Measurements from ENCODE around the gene SLC25A52.
"Not testable (repeated sequence)": the region's sequence is repeated elsewhere in the genome, so short reads cannot be mapped to it uniquely, and the experiment has no call there.

The SLC25A52 gene, protein sequence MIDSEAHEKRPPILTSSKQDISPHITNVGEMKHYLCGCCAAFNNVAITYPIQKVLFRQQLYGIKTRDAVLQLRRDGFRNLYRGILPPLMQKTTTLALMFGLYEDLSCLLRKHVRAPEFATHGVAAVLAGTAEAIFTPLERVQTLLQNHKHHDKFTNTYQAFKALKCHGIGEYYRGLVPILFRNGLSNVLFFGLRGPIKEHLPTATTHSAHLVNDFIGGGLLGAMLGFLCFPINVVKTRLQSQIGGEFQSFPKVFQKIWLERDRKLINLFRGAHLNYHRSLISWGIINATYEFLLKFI

DNA sequence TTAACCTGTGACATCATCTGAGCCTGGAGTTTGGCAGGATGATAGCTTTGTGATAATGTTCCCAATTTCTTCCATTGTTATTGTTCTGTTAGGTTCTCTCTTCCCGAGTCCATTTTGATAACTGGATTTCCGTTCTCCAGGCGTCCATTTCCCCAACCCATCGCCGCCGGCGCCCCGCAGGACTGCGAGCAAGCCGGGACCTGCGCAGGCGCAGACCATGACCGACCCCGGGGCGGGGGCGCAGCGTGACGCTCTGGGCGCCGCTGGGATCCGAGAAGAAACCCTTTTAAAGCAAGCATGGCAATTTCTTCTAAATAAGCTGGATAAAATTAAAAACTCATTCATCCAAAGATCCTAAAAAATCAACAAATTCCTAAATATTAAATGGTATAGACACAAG is at the start of gene SLC25A52:
Gene SLC25A52 (minus strand): TSS at position 186 of the 400 bp plus-strand sequence. CDS start 219 bp downstream, outside the sequence.
- DNase-seq (ENCODE audit: low spot score): no peak
- TF ChIP-seq CTCF (IDR thresholded peaks at IDR 0.05): no peak
- Histone ChIP-seq H3K27ac (no peak within 1 kb of the TSS), H3K4me3 (no peak within 1 kb of the TSS)

DNA sequence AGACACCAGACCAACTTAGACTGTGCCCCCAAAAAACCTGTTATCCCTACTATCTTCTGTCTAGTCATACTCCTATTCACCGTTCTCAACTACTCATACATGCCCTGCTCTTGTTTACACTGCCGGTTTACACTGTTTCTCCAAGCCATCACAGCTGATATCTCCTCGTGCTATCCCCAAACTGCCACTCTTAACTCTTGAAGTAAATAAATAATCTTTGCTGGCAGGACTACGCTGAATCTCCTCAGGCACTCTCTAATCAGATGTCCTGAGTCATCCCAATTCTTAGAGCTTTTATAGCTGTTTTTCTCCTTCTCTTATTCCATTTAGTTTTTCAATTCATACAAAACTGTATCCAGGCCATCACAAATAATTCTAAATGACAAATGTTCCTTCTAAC is 48.4 kb upstream of the SLC25A52 start:
- H3K27ac ChIP-seq; DNase-seq (ENCODE audit: low spot score); H3K4me3 ChIP-seq: not testable (repeated sequence)

DNA sequence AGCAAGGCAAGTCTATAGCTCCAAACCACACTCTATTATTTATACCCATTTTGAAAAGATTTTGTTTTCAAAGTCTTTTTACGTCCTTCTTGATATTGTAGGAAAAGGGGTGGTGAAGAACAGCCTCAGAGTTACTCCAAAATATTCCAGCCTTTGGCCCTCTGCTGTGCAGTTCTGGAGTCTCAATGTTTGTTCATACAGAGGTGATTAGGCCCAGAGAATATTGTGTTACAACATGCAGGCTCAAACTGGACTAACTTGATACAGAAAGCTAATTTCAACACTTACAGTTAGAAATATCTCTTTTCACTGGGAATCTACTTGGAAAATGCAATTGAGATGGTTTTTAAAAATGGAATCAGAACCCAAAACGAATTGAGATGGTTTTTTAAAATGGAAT is 40.4 kb upstream of the SLC25A52 start:
- no peak for DNase-seq (ENCODE audit: low spot score)
- no peak for TF ChIP-seq CTCF (IDR thresholded peaks at IDR 0.05)
- Histone ChIP-seq H3K4me3 (no peak overlapping the region), H3K27ac (no peak overlapping the region)

DNA sequence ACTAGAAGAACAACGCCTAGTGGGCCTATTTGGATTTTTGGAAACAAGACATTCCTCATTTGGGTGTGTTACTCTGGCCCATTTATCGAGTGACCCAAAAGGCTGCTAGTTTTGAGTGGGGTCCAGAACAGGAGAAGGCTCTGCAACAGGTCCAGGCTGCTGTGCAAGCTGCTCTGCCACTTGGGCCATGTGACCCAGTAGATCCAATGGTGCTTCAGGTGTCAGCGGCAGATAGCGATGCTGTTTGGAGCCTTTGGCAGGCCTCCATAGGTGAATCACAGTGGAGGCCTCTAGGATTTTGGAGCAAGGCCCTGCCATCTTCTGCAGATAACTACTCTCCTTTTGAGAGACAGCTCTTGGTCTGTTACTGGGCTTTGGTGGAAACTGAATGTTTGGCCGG is 38.6 kb upstream of the SLC25A52 start:
- not testable (repeated sequence) for H3K4me3 ChIP-seq; DNase-seq (ENCODE audit: low spot score)

DNA sequence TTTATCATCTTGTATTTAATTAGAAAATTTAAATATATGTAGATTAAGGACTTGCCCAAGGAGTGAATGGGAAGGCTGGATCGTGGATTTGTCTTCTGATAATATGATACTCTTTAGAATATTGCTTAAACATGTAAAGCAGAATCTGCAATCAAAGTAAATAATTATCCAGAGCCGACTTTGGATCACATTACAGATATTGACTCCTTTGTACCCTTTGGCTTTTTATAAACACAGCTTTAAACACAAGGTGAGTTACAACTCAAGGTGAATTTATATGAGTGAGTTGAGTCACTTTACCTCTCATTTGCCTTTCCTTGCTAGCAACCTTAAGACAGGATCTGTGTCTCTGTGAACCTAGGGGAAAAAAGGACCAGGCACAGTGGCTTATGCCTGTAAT is 37.7 kb upstream of the SLC25A52 start:
- DNase-seq (ENCODE audit: low spot score): no peak
- H3K4me3 ChIP-seq: no peak overlapping the region
- H3K27ac ChIP-seq: no peak overlapping the region
- no peak for TF ChIP-seq CTCF (IDR thresholded peaks at IDR 0.05)

More for the DNA sequence above, 38.6 kb upstream of the SLC25A52 start:
- not testable (repeated sequence) for H3K27ac ChIP-seq

- no peak for TF ChIP-seq CTCF (IDR thresholded peaks at IDR 0.05)
- DNase-seq (ENCODE audit: low spot score): no peak
- Histone ChIP-seq H3K4me3 (no peak overlapping the region), H3K27ac (no peak overlapping the region)
Measured at GRCh38 chr18:31795747-31796146, 35.1 kb upstream of the SLC25A52 start.

- H3K27ac ChIP-seq: no peak overlapping the region
- no peak overlapping the region for H3K4me3 ChIP-seq
- TF ChIP-seq CTCF (IDR thresholded peaks at IDR 0.05): no peak
- DNase-seq (ENCODE audit: low spot score): no peak
Measured at GRCh38 chr18:31793531-31793930, 32.9 kb upstream of the SLC25A52 start.

GRCh38 chr18:31792580-31792911 is 31.9 kb upstream of the SLC25A52 start:
- H3K4me3 ChIP-seq: no peak overlapping the region
- no peak for DNase-seq (ENCODE audit: low spot score)
- no peak for TF ChIP-seq CTCF (IDR thresholded peaks at IDR 0.05)
- no peak overlapping the region for H3K27ac ChIP-seq
